ENCODE measurements around the gene NDUFA7. TPM values are rescaled to one million over a fixed set of nuclear protein-coding genes. Genes with fewer than 3 reads are reported as not detected.
A peak's percentile ranks its signal among the peaks of the same experiment; 100 is the strongest.

NDUFA7 gene
- polyA plus RNA-seq, 2 of the 4 experiments (the other 2 are of a cell fraction): 29.7 to 40.2 TPM

GRCh38 chr19:8307965-8308866 is 13.0 kb downstream of the NDUFA7 start, which contains the start of gene CD320 (continued):
- TF ChIP-seq HMGXB4 (CRISPR knock-in tag; IDR thresholded peaks at IDR 0.05; ENCODE audit: borderline replicate concordance) (no peak), PHF8 (IDR thresholded peaks at IDR 0.05; ENCODE audit: borderline replicate concordance, low read depth) (peak; percentile 53; the same call in 1 of the 2 replicates), CHD2 (IDR thresholded peaks at IDR 0.05; ENCODE audit: low read length, partially characterized antibody) (peak; percentile 82), ZSCAN20 (CRISPR knock-in tag; IDR thresholded peaks at IDR 0.05) (no peak), CTCF (IDR thresholded peaks at IDR 0.05) (no peak), MAFK (IDR thresholded peaks at IDR 0.05; ENCODE audit: partially characterized antibody) (no peak), HDAC2 (IDR thresholded peaks at IDR 0.05) (no peak), RCOR1 (IDR thresholded peaks at IDR 0.05; ENCODE audit: low read depth, low read length) (no peak), FOSL2 (IDR thresholded peaks at IDR 0.05) (no peak), FOSL2 (CRISPR knock-in tag; IDR thresholded peaks at IDR 0.05) (peak; percentile 30), MAZ (IDR thresholded peaks at IDR 0.05; ENCODE audit: borderline replicate concordance, low read depth, low read length) (no peak), POLR2AphosphoS2 (conservative IDR thresholded peaks at IDR 0.05; ENCODE audit: low read length) (peak; percentile 78; the same call in 1 of the 2 replicates), NPAS2 (CRISPR knock-in tag; IDR thresholded peaks at IDR 0.05; ENCODE audit: borderline replicate concordance) (no peak), CBX8 (IDR thresholded peaks at IDR 0.05) (no peak), POLR2A (IDR thresholded peaks at IDR 0.05; ENCODE audit: low read length) (peak; percentile 84), TFCP2L1 (CRISPR knock-in tag; IDR thresholded peaks at IDR 0.05) (peak; percentile 32; the same call in 1 of the 2 replicates), HEYL (CRISPR knock-in tag; IDR thresholded peaks at IDR 0.05) (no peak), HOXB5 (CRISPR knock-in tag; IDR thresholded peaks at IDR 0.05) (peak; percentile 47; the same call in 1 of the 2 replicates), HES2 (IDR thresholded peaks at IDR 0.05) (no peak), FOSB (CRISPR knock-in tag; IDR thresholded peaks at IDR 0.05) (no peak), CHD4 (IDR thresholded peaks at IDR 0.05; ENCODE audit: borderline replicate concordance) (no peak), BHLHE40 (IDR thresholded peaks at IDR 0.05; ENCODE audit: low read depth, low read length) (no peak), NR3C1 (IDR thresholded peaks at IDR 0.05) (no peak), SMC3 (IDR thresholded peaks at IDR 0.05) (no peak), RARB (CRISPR knock-in tag; IDR thresholded peaks at IDR 0.05) (no peak), EP300 (IDR thresholded peaks at IDR 0.05) (no peak), FOXS1 (CRISPR knock-in tag; IDR thresholded peaks at IDR 0.05) (no peak), EHF (CRISPR knock-in tag; IDR thresholded peaks at IDR 0.05) (no peak), JUNB (IDR thresholded peaks at IDR 0.05) (no peak), KDM5A (IDR thresholded peaks at IDR 0.05) (no peak)
- TF ChIP-seq, protein P1, sequence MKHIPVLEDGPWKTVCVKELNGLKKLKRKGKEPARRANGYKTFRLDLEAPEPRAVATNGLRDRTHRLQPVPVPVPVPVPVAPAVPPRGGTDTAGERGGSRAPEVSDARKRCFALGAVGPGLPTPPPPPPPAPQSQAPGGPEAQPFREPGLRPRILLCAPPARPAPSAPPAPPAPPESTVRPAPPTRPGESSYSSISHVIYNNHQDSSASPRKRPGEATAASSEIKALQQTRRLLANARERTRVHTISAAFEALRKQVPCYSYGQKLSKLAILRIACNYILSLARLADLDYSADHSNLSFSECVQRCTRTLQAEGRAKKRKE (CRISPR knock-in tag; IDR thresholded peaks at IDR 0.05; ENCODE audit: low read depth): no peak
- TF ChIP-seq, protein P2, sequence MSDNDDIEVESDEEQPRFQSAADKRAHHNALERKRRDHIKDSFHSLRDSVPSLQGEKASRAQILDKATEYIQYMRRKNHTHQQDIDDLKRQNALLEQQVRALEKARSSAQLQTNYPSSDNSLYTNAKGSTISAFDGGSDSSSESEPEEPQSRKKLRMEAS (IDR thresholded peaks at IDR 0.05): peak; percentile 98
- TF ChIP-seq, protein P3, sequence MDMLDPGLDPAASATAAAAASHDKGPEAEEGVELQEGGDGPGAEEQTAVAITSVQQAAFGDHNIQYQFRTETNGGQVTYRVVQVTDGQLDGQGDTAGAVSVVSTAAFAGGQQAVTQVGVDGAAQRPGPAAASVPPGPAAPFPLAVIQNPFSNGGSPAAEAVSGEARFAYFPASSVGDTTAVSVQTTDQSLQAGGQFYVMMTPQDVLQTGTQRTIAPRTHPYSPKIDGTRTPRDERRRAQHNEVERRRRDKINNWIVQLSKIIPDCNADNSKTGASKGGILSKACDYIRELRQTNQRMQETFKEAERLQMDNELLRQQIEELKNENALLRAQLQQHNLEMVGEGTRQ (IDR thresholded peaks at IDR 0.05): peak; percentile 68

All from A549 (cell line).